Naive thymus-derived CD8-positive, alpha-beta T cell (primary cell): ENCODE data around the gene PTPRT. TPM values are rescaled to one million over a fixed set of nuclear protein-coding genes. Genes with fewer than 3 reads are reported as not detected.

Source experiments
- ATAC-seq, 2 donors: fragments of 150-1000 bp; cut with Tn5 transposase in 1 of 2; sonication (Bioruptor Pico), chemical (Tn5 transposase) in 1 of 2; 1 replicate in 1 of 2; 2 replicates in 1 of 2; pipeline ENCODE4 v1.10.0; 2021; ENCODE audit warnings: mild to moderate bottlenecking in 2 of 2, moderate library complexity in 2 of 2
- POLR2A ChIA-PET: fragments of 350-600 bp; sonication (Branson Sonifier 250); formaldehyde crosslinking; loops from one replicate; lab custom pipeline; 2021; ENCODE audit warnings: antibody characterized with exemption; lab: Charles Lee
- DNase-seq, 10 donors: peaks; one replicate each; pipeline versions ENCODE4 v3.0.0 to v3.0.0-alpha.2; 2020 to 2022
- H3K27ac Mint-ChIP-seq, 10 donors: one replicate each; pipeline ENCODE4 v1.8.0; 2020 to 2022; ENCODE audit warnings: mild to moderate bottlenecking in 10 of 10, mixed read lengths in 10 of 10, moderate library complexity in 4 of 10, inconsistent platforms in 1 of 10
- H3K27me3 Mint-ChIP-seq, 5 donors: one replicate each; pipeline ENCODE4 v1.8.0; 2021 to 2022; ENCODE audit warnings: mixed read lengths in 5 of 5
- H3K36me3 Mint-ChIP-seq, 3 donors: one replicate each; pipeline ENCODE4 v1.8.0; 2020 to 2022; ENCODE audit warnings: mixed read lengths in 3 of 3, mild to moderate bottlenecking in 2 of 3, inconsistent platforms in 1 of 3
- H3K4me1 Mint-ChIP-seq, 4 donors: one replicate each; pipeline ENCODE4 v1.8.0; 2021 to 2022; ENCODE audit warnings: mixed read lengths in 4 of 4
- H3K4me3 Mint-ChIP-seq, 10 donors: one replicate each; pipeline ENCODE4 v1.8.0; 2020 to 2022; ENCODE audit warnings: mild to moderate bottlenecking in 10 of 10, mixed read lengths in 10 of 10, moderate library complexity in 6 of 10, inconsistent platforms in 1 of 10
- H3K9me3 Mint-ChIP-seq, 9 donors: one replicate each; pipeline ENCODE4 v1.8.0; 2020 to 2022; ENCODE audit warnings: mixed read lengths in 9 of 9, mild to moderate bottlenecking in 3 of 9, inconsistent platforms in 1 of 9, moderate library complexity in 1 of 9
- polyA plus RNA-seq, 3 donors: library from polyadenylated mRNA; unstranded; fragments of 300-500 nt; fragmentation: Illumina TruSeq; gene quantifications; one replicate each; pipeline ENCODE4 v1.2.3, GENCODE V29; 2021
- total RNA-seq, 8 experiments: library from RNA in 2 of 8; stranded (reverse) in 2 of 8; gene quantifications; one replicate each; pipeline ENCODE4 v1.2.3 and lab custom pipeline; 2021 to 2026

PTPRT gene
- total and polyA plus RNA-seq, 5 experiments from 2014 or later: not detected

- ATAC-seq: no peak
- peaks cover 0 to 20% (median 6%) of the 10 kb centered on the region in 9 donors for H3K9me3 Mint-ChIP-seq
- no peaks in the 10 kb centered on the region for H3K36me3 Mint-ChIP-seq
- DNase-seq: no peak
- POLR2A ChIA-PET: no interaction called here
- peaks cover 0 to 3% (median 0%) of the 10 kb centered on the region in 4 donors for H3K4me1 Mint-ChIP-seq
- no peak overlapping the region for H3K4me3 Mint-ChIP-seq
- H3K27ac Mint-ChIP-seq: peak overlapping the region in 1 of 10 donors; percentile 54
- H3K27me3 Mint-ChIP-seq: peaks cover 0 to 4% (median 0%) of the 10 kb centered on the region in 5 donors
Observed at GRCh38 chr20:43068482-43068881, 121.2 kb downstream of the PTPRT start.

- DNase-seq (no peak), ATAC-seq (no peak)
- H3K36me3 Mint-ChIP-seq: no peaks in the 10 kb centered on the region
- no peak overlapping the region for H3K4me3 Mint-ChIP-seq
- H3K27me3 Mint-ChIP-seq: peaks cover 0 to 6% (median 2%) of the 10 kb centered on the region in 5 donors
- peaks cover 0 to 3% (median 0%) of the 10 kb centered on the region in 4 donors for H3K4me1 Mint-ChIP-seq
- H3K27ac Mint-ChIP-seq: no peak overlapping the region
- H3K9me3 Mint-ChIP-seq: peaks cover 0 to 20% (median 6%) of the 10 kb centered on the region in 9 donors
- POLR2A ChIA-PET: no interaction called here
Observed at GRCh38 chr20:43066125-43066524, 123.6 kb downstream of the PTPRT start.

GRCh38 chr20:43065299-43065698 is 124.4 kb downstream of the PTPRT start:
- POLR2A ChIA-PET: no interaction called here
- DNase-seq (no peak), ATAC-seq (no peak)
- no peak overlapping the region for H3K27ac Mint-ChIP-seq
- no peaks in the 10 kb centered on the region for H3K36me3 Mint-ChIP-seq
- H3K27me3 Mint-ChIP-seq: peaks cover 0 to 6% (median 2%) of the 10 kb centered on the region in 5 donors
- H3K4me3 Mint-ChIP-seq: no peak overlapping the region
- H3K4me1 Mint-ChIP-seq: peaks cover 0 to 3% (median 0%) of the 10 kb centered on the region in 4 donors
- H3K9me3 Mint-ChIP-seq: peaks cover 0 to 20% (median 6%) of the 10 kb centered on the region in 9 donors

- POLR2A ChIA-PET: no interaction called here
- ATAC-seq (no peak), DNase-seq (no peak)
- Mint-ChIP-seq H3K9me3 (peaks cover 0 to 8% (median 2%) of the 10 kb centered on the region in 9 donors), H3K27me3 (peaks cover 3 to 25% (median 10%) of the 10 kb centered on the region in 5 donors), H3K4me1 (no peaks in the 10 kb centered on the region), H3K4me3 (no peak overlapping the region), H3K36me3 (peaks cover 0 to 6% (median 0%) of the 10 kb centered on the region in 3 donors), H3K27ac (no peak overlapping the region)
Observed at GRCh38 chr20:43058077-43058476, 131.6 kb downstream of the PTPRT start.

GRCh38 chr20:43057317-43057716 is 132.4 kb downstream of the PTPRT start:
- H3K4me1 Mint-ChIP-seq: no peaks in the 10 kb centered on the region
- H3K36me3 Mint-ChIP-seq: peaks cover 0 to 6% (median 0%) of the 10 kb centered on the region in 3 donors
- ATAC-seq (no peak), DNase-seq (no peak)
- H3K4me3 Mint-ChIP-seq: no peak overlapping the region
- H3K27me3 Mint-ChIP-seq: peaks cover 3 to 25% (median 11%) of the 10 kb centered on the region in 5 donors
- no peak overlapping the region for H3K27ac Mint-ChIP-seq
- POLR2A ChIA-PET: no interaction called here
- H3K9me3 Mint-ChIP-seq: peaks cover 0 to 13% (median 3%) of the 10 kb centered on the region in 9 donors

- no peak for ATAC-seq
- Mint-ChIP-seq H3K4me1 (no peaks in the 10 kb centered on the region), H3K9me3 (peaks cover 0 to 13% (median 4%) of the 10 kb centered on the region in 9 donors), H3K27ac (no peak overlapping the region), H3K36me3 (peaks cover 0 to 6% (median 0%) of the 10 kb centered on the region in 3 donors), H3K4me3 (no peak overlapping the region), H3K27me3 (peaks cover 0 to 22% (median 11%) of the 10 kb centered on the region in 5 donors)
- POLR2A ChIA-PET: no interaction called here
- no peak for DNase-seq
Observed at GRCh38 chr20:43055181-43055884, 134.4 kb downstream of the PTPRT start.

GRCh38 chr20:43052532-43052931 is 137.2 kb downstream of the PTPRT start:
- POLR2A ChIA-PET: no interaction called here

GRCh38 chr20:43046966-43047365 is 142.7 kb downstream of the PTPRT start:
- H3K4me1 Mint-ChIP-seq: peaks cover 0 to 2% (median 0%) of the 10 kb centered on the region in 4 donors
- H3K27ac Mint-ChIP-seq: no peak overlapping the region
- H3K36me3 Mint-ChIP-seq: peaks cover 0 to 10% (median 0%) of the 10 kb centered on the region in 3 donors
- peaks cover 0 to 24% (median 8%) of the 10 kb centered on the region in 5 donors for H3K27me3 Mint-ChIP-seq
- ATAC-seq: no peak
- POLR2A ChIA-PET: no interaction called here
- no peak for DNase-seq
- peaks cover 0 to 23% (median 2%) of the 10 kb centered on the region in 9 donors for H3K9me3 Mint-ChIP-seq
- H3K4me3 Mint-ChIP-seq: no peak overlapping the region

More at GRCh38 chr20:43052532-43052931, 137.2 kb downstream of the PTPRT start:
- peaks cover 0 to 22% (median 3%) of the 10 kb centered on the region in 9 donors for H3K9me3 Mint-ChIP-seq
- no peak overlapping the region for H3K4me3 Mint-ChIP-seq
- peaks cover 0 to 22% (median 11%) of the 10 kb centered on the region in 5 donors for H3K27me3 Mint-ChIP-seq
- DNase-seq: no peak
- ATAC-seq: no peak
- H3K4me1 Mint-ChIP-seq: no peaks in the 10 kb centered on the region
- H3K27ac Mint-ChIP-seq: no peak overlapping the region
- H3K36me3 Mint-ChIP-seq: peaks cover 0 to 6% (median 0%) of the 10 kb centered on the region in 3 donors

GRCh38 chr20:43043887-43044286 is 145.8 kb downstream of the PTPRT start:
- POLR2A ChIA-PET: no interaction called here
- DNase-seq (no peak), ATAC-seq (no peak)
- peaks cover 0 to 10% (median 0%) of the 10 kb centered on the region in 3 donors for H3K36me3 Mint-ChIP-seq
- no peak overlapping the region for H3K27ac Mint-ChIP-seq
- peaks cover 0 to 2% (median 0%) of the 10 kb centered on the region in 4 donors for H3K4me1 Mint-ChIP-seq
- H3K27me3 Mint-ChIP-seq: peaks cover 0 to 24% (median 11%) of the 10 kb centered on the region in 5 donors
- no peak overlapping the region for H3K4me3 Mint-ChIP-seq
- peaks cover 0 to 42% (median 2%) of the 10 kb centered on the region in 9 donors for H3K9me3 Mint-ChIP-seq

- H3K4me1 Mint-ChIP-seq: peaks cover 0 to 2% (median 0%) of the 10 kb centered on the region in 4 donors
- no peak overlapping the region for H3K4me3 Mint-ChIP-seq
- H3K9me3 Mint-ChIP-seq: peaks cover 0 to 26% (median 3%) of the 10 kb centered on the region in 9 donors
- no peak for ATAC-seq
- no peak for DNase-seq
- H3K27ac Mint-ChIP-seq: no peak overlapping the region
- peaks cover 0 to 10% (median 0%) of the 10 kb centered on the region in 3 donors for H3K36me3 Mint-ChIP-seq
- POLR2A ChIA-PET: no interaction called here
- peaks cover 0 to 13% (median 6%) of the 10 kb centered on the region in 5 donors for H3K27me3 Mint-ChIP-seq
Observed at GRCh38 chr20:43040427-43040826, 149.3 kb downstream of the PTPRT start.

- ATAC-seq: no peak
- POLR2A ChIA-PET: no interaction called here
Observed at GRCh38 chr20:43037605-43038309, 151.9 kb downstream of the PTPRT start.

GRCh38 chr20:43034981-43035724 is 154.6 kb downstream of the PTPRT start:
- POLR2A ChIA-PET: no interaction called here
- peaks cover 0 to 14% (median 2%) of the 10 kb centered on the region in 9 donors for H3K9me3 Mint-ChIP-seq
- no peak overlapping the region for H3K27ac Mint-ChIP-seq
- DNase-seq: no peak
- no peak overlapping the region for H3K4me3 Mint-ChIP-seq
- no peak for ATAC-seq
- H3K27me3 Mint-ChIP-seq: peaks cover 0 to 13% (median 4%) of the 10 kb centered on the region in 5 donors
- no peaks in the 10 kb centered on the region for H3K4me1 Mint-ChIP-seq
- H3K36me3 Mint-ChIP-seq: no peaks in the 10 kb centered on the region

More at GRCh38 chr20:43037605-43038309, 151.9 kb downstream of the PTPRT start:
- H3K4me3 Mint-ChIP-seq: no peak overlapping the region
- H3K27ac Mint-ChIP-seq: no peak overlapping the region
- peaks cover 0 to 3% (median 0%) of the 10 kb centered on the region in 3 donors for H3K36me3 Mint-ChIP-seq
- peaks cover 0 to 15% (median 7%) of the 10 kb centered on the region in 5 donors for H3K27me3 Mint-ChIP-seq
- no peak for DNase-seq
- H3K9me3 Mint-ChIP-seq: peaks cover 0 to 25% (median 2%) of the 10 kb centered on the region in 9 donors
- peaks cover 0 to 2% (median 0%) of the 10 kb centered on the region in 4 donors for H3K4me1 Mint-ChIP-seq
